ENCODE data around the gene TRAPPC3L. TPM values are rescaled to one million over a fixed set of nuclear protein-coding genes. Genes with fewer than 3 reads are reported as not detected.

The TRAPPC3L gene
- polyA plus RNA-seq, 4 donors, result 0.12 to 0.13 TPM; not detected in 2

DNA sequence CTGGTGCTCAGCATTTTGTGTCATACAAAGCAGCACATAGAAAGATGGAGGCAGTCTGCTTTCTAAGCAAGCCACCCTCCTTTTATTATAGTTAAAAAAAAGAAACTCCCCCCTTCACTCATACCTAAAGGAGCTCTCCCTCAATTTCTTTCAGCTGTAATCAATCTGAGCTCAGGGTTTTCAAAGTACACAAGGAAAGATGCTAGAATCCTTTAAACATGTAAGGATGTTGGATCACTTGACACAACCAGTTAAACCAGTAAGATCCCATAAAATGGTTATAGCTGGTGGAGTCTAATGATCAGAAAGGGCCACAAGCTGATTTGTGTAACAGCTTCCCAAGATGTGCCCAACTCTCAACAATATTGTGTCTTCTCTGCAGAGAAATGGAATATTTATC, 8.0 kb upstream of the TRAPPC3L start, which contains the start of gene CALHM4:
Gene CALHM4 (plus strand): TSS at position 301 of the 400 bp plus-strand sequence. CDS start 43 bp downstream, at position 344.
- no peak within 1 kb of the TSS for H3K27ac ChIP-seq (ENCODE audit: low read depth in 1 of 3, low read length in 2 of 3)

DNA sequence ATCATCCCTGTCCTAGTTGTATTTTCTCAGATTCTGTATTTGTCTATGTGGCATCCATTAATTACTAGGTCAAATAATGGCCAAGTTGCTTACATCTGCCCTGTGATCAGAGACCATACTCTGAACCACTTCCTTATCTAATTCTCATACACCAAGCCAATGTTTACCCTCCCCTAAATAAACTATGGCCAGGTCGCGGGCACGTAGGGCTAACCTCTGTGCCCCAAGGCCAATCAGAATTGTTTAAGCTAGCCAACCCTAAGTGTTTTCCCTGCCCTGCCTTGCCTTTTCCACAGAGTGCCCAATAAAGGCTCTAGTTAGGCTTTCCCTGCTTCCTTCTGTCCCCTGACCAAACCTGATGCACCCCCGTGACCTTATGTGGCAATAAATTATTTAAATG, 5.3 kb upstream of the TRAPPC3L start:
- H3K27me3 ChIP-seq (ENCODE audit: control insufficient read depth in 3 of 3, insufficient read depth in 3 of 3, low read length in 3 of 3), result peaks cover 0 to 3% (median 0%) of the 10 kb centered on the region in 3 donors
- 26 to 35% (median 33%) methylated on average over 4 of the region's 4 CpGs for WGBS, 3 donors
- no peak for DNase-seq
- H3K27ac ChIP-seq (ENCODE audit: low read depth in 1 of 3, low read length in 2 of 3), result no peak overlapping the region
- no peaks in the 10 kb centered on the region for H3K36me3 ChIP-seq (ENCODE audit: control insufficient read depth in 3 of 3, insufficient read depth in 2 of 3, low read depth in 1 of 3, low read length in 3 of 3)
- no peak overlapping the region for H3K4me3 ChIP-seq (ENCODE audit: low read depth in 1 of 3, low read length in 3 of 3)
- no peaks in the 10 kb centered on the region for H3K9me3 ChIP-seq (ENCODE audit: control insufficient read depth in 2 of 2, insufficient read depth in 1 of 2, low read depth in 1 of 2, low read length in 1 of 2)
- no peaks in the 10 kb centered on the region for H3K4me1 ChIP-seq (ENCODE audit: control insufficient read depth in 3 of 3, insufficient read depth in 2 of 3, low read depth in 1 of 3, low read length in 2 of 3)
- no peak for FAIRE-seq

More for the DNA sequence above, 8.0 kb upstream of the TRAPPC3L start, which contains the start of gene CALHM4:
- DNase-seq (no peak), FAIRE-seq (no peak)
- Histone ChIP-seq H3K4me3 (ENCODE audit: low read depth in 1 of 3, low read length in 3 of 3) (no peak within 1 kb of the TSS), H3K27me3 (ENCODE audit: control insufficient read depth in 3 of 3, insufficient read depth in 3 of 3, low read length in 3 of 3) (peaks cover 0 to 3% (median 0%) of the 10 kb centered on the region in 3 donors), H3K36me3 (ENCODE audit: control insufficient read depth in 3 of 3, insufficient read depth in 2 of 3, low read depth in 1 of 3, low read length in 3 of 3) (no peaks in the 10 kb centered on the region), H3K9me3 (ENCODE audit: control insufficient read depth in 2 of 2, insufficient read depth in 1 of 2, low read depth in 1 of 2, low read length in 1 of 2) (no peaks in the 10 kb centered on the region), H3K4me1 (ENCODE audit: control insufficient read depth in 3 of 3, insufficient read depth in 2 of 3, low read depth in 1 of 3, low read length in 2 of 3) (no peaks in the 10 kb centered on the region)

DNA sequence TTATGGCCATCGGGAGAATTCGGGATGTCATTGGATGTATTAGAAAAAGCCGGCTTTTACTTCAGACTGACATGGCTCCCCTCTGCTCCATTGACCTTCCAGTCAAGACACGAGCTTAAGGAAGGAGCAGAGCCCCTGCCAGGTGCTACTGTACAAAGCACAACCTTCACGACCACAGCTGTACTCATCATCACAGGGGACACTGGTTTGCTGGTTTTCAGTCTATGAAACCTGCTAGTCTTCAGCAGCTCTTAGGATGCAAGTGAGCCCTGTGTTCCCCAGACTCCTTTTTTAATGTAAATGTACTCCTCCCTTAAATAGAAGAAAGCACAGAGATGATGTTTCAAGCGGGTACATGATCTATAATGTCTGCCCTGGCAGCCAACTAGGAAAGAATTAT, 1.9 kb upstream of the TRAPPC3L start:
- Histone ChIP-seq H3K36me3 (ENCODE audit: control insufficient read depth in 3 of 3, insufficient read depth in 2 of 3, low read depth in 1 of 3, low read length in 3 of 3) (no peaks in the 10 kb centered on the region), H3K27ac (ENCODE audit: low read depth in 1 of 3, low read length in 2 of 3) (no peak overlapping the region), H3K9me3 (ENCODE audit: control insufficient read depth in 2 of 2, insufficient read depth in 1 of 2, low read depth in 1 of 2, low read length in 1 of 2) (no peaks in the 10 kb centered on the region), H3K4me3 (ENCODE audit: low read depth in 1 of 3, low read length in 3 of 3) (no peak overlapping the region), H3K4me1 (ENCODE audit: control insufficient read depth in 3 of 3, insufficient read depth in 2 of 3, low read depth in 1 of 3, low read length in 2 of 3) (no peaks in the 10 kb centered on the region), H3K27me3 (ENCODE audit: control insufficient read depth in 3 of 3, insufficient read depth in 3 of 3, low read length in 3 of 3) (no peaks in the 10 kb centered on the region)
- FAIRE-seq (no peak), DNase-seq (no peak)
- WGBS, 3 donors, result 88 to 91% (median 89%) methylated on average over 6 of the region's 6 CpGs

DNA sequence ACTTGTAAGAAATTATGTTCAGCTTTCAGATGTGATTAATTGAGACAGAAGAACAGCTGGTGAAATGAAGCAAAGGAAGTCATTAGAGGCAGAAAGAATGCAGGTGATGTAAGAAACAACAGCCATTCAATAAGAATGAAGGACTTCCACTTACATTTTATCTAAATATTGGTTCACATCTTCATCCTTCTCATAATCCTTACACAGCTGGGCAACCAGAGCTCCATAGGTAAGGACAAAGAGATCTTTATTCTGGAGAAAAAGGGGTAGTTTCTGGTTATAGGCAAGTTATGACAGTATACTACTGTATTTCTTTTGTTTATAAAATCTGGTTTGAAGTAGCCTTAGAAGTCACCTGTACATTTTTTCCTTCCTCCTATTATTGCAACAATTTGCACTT, 2.3 kb downstream of the TRAPPC3L start:
- Histone ChIP-seq H3K36me3 (ENCODE audit: control insufficient read depth in 3 of 3, insufficient read depth in 2 of 3, low read depth in 1 of 3, low read length in 3 of 3) (no peaks in the 10 kb centered on the region), H3K9me3 (ENCODE audit: control insufficient read depth in 2 of 2, insufficient read depth in 1 of 2, low read depth in 1 of 2, low read length in 1 of 2) (no peaks in the 10 kb centered on the region), H3K4me3 (ENCODE audit: low read depth in 1 of 3, low read length in 3 of 3) (no peak overlapping the region), H3K4me1 (ENCODE audit: control insufficient read depth in 3 of 3, insufficient read depth in 2 of 3, low read depth in 1 of 3, low read length in 2 of 3) (no peaks in the 10 kb centered on the region), H3K27me3 (ENCODE audit: control insufficient read depth in 3 of 3, insufficient read depth in 3 of 3, low read length in 3 of 3) (peaks cover 0 to 3% (median 0%) of the 10 kb centered on the region in 3 donors), H3K27ac (ENCODE audit: low read depth in 1 of 3, low read length in 2 of 3) (no peak overlapping the region)
- no peak for DNase-seq
- FAIRE-seq, result no peak

DNA sequence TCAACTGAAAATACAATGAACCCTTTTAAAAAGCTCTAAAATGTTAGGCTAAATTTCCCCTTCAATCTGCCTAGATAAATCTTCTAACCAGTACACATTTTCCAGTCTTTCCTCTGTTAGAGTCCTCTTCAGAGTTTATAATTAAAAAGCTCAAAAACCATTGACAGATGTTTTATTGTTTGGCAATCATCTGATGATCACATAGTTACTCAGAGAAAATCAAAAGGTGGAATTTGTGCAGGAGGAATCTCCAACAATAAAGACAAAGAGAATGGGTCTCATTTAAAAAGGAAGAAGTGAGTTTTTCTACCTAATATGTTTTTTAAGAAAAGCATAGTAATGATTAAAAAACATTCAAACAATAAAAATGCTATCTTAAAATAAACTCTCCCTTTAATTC, 3.1 kb downstream of the TRAPPC3L start:
- no peaks in the 10 kb centered on the region for H3K9me3 ChIP-seq (ENCODE audit: control insufficient read depth in 2 of 2, insufficient read depth in 1 of 2, low read depth in 1 of 2, low read length in 1 of 2)

DNA sequence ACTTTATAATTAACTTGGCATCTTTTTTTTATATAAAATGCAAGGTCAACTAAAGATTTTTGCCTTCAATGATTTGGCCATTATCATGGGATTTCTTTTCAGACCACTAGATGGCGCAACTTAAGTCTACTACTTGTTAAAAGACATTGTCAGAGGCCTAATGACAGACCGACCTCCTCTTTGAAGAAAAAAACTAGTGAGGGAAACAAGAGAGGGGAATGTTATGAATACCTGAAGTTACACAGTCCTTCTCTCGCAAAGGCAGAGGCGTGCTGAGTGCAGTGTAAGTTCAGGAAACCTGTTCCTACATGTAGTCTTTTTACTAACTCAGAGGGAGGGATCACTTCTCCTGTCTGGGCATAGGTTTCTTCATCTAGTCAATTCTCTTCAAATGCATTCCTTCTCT, 9.3 kb downstream of the TRAPPC3L start:
- Histone ChIP-seq H3K36me3 (ENCODE audit: control insufficient read depth in 3 of 3, insufficient read depth in 2 of 3, low read depth in 1 of 3, low read length in 3 of 3) (no peaks in the 10 kb centered on the region), H3K4me3 (ENCODE audit: low read depth in 1 of 3, low read length in 3 of 3) (no peak overlapping the region), H3K27me3 (ENCODE audit: control insufficient read depth in 3 of 3, insufficient read depth in 3 of 3, low read length in 3 of 3) (peaks cover 0 to 3% (median 0%) of the 10 kb centered on the region in 3 donors), H3K27ac (ENCODE audit: low read depth in 1 of 3, low read length in 2 of 3) (no peak overlapping the region), H3K9me3 (ENCODE audit: control insufficient read depth in 2 of 2, insufficient read depth in 1 of 2, low read depth in 1 of 2, low read length in 1 of 2) (no peaks in the 10 kb centered on the region), H3K4me1 (ENCODE audit: control insufficient read depth in 3 of 3, insufficient read depth in 2 of 3, low read depth in 1 of 3, low read length in 2 of 3) (no peaks in the 10 kb centered on the region)
- FAIRE-seq (peak; percentile 23), DNase-seq (peak; percentile 65 to 70)
- 10 to 16% (median 13%) methylated on average over 4 of the region's 4 CpGs for WGBS, 3 donors

More for the DNA sequence above, 3.1 kb downstream of the TRAPPC3L start:
- no peaks in the 10 kb centered on the region for H3K4me1 ChIP-seq (ENCODE audit: control insufficient read depth in 3 of 3, insufficient read depth in 2 of 3, low read depth in 1 of 3, low read length in 2 of 3)
- H3K27ac ChIP-seq (ENCODE audit: low read depth in 1 of 3, low read length in 2 of 3), result no peak overlapping the region
- peaks cover 0 to 3% (median 0%) of the 10 kb centered on the region in 3 donors for H3K27me3 ChIP-seq (ENCODE audit: control insufficient read depth in 3 of 3, insufficient read depth in 3 of 3, low read length in 3 of 3)
- H3K4me3 ChIP-seq (ENCODE audit: low read depth in 1 of 3, low read length in 3 of 3), result no peak overlapping the region
- no peak for DNase-seq
- no peak for FAIRE-seq
- H3K36me3 ChIP-seq (ENCODE audit: control insufficient read depth in 3 of 3, insufficient read depth in 2 of 3, low read depth in 1 of 3, low read length in 3 of 3), result no peaks in the 10 kb centered on the region

DNA sequence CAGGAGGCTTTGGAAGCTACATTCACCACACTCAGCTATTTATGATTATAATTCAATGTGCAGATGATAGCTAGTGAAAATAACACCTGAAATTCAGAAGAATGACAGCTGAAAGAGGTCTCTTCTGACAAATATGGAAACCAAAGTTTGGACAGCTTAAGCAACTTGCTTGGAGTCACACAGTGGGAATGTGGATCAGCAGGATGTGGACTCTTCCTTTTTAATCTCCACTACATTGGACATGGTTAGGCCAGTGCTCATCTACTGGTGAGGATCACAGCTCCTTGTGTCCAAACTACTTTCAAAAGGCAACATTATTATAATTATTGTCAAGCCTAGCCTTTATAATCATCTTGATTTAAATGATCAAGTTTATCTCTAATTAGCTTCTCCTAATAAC, 10.4 kb downstream of the TRAPPC3L start:
- H3K4me1 ChIP-seq (ENCODE audit: control insufficient read depth in 3 of 3, insufficient read depth in 2 of 3, low read depth in 1 of 3, low read length in 2 of 3), result no peaks in the 10 kb centered on the region
- no peak for FAIRE-seq
- H3K9me3 ChIP-seq (ENCODE audit: control insufficient read depth in 2 of 2, insufficient read depth in 1 of 2, low read depth in 1 of 2, low read length in 1 of 2), result no peaks in the 10 kb centered on the region
- H3K27ac ChIP-seq (ENCODE audit: low read depth in 1 of 3, low read length in 2 of 3), result no peak overlapping the region
- DNase-seq, result no peak
- no peak overlapping the region for H3K4me3 ChIP-seq (ENCODE audit: low read depth in 1 of 3, low read length in 3 of 3)
- H3K36me3 ChIP-seq (ENCODE audit: control insufficient read depth in 3 of 3, insufficient read depth in 2 of 3, low read depth in 1 of 3, low read length in 3 of 3), result no peaks in the 10 kb centered on the region
- H3K27me3 ChIP-seq (ENCODE audit: control insufficient read depth in 3 of 3, insufficient read depth in 3 of 3, low read length in 3 of 3), result no peaks in the 10 kb centered on the region

DNA sequence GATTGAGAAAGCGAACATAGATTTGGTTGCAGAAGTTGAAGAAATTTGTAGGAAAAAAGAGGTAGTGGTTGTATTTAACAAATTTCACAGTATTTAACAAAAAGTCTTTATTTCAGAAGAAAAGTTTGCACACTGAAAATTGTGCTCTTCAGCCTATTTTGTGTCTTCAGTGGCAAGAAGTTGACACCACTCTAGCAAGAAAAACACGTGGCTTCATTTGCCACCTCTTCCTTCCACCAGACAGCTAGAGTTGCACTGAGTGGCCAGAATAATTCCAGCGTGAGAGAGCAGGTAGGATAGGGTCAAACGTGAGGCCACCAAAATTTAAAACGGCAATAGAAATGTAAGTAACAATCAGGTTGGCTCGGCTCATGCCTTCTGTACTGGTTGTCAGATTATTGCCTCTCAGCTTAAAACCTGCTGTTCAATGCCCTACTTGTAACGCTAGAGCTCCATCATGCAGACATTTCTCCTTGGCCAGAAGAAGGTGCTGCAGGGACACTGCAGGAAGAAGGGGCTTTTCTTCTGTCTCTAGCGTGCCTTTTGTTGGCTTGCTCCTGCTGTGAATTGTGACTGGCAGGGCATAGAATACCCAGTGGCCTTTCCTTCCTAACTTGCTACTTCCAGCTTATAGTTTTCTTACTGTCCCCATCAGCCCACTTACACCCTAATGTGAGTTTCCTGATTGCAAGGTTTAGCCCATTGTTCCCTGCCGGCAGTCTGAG, 12.1 kb downstream of the TRAPPC3L start:
- no peak for FAIRE-seq
- Histone ChIP-seq H3K4me3 (ENCODE audit: low read depth in 1 of 3, low read length in 3 of 3) (no peak overlapping the region), H3K36me3 (ENCODE audit: control insufficient read depth in 3 of 3, insufficient read depth in 2 of 3, low read depth in 1 of 3, low read length in 3 of 3) (no peaks in the 10 kb centered on the region), H3K4me1 (ENCODE audit: control insufficient read depth in 3 of 3, insufficient read depth in 2 of 3, low read depth in 1 of 3, low read length in 2 of 3) (no peaks in the 10 kb centered on the region), H3K27ac (ENCODE audit: low read depth in 1 of 3, low read length in 2 of 3) (no peak overlapping the region), H3K9me3 (ENCODE audit: control insufficient read depth in 2 of 2, insufficient read depth in 1 of 2, low read depth in 1 of 2, low read length in 1 of 2) (no peaks in the 10 kb centered on the region), H3K27me3 (ENCODE audit: control insufficient read depth in 3 of 3, insufficient read depth in 3 of 3, low read length in 3 of 3) (no peaks in the 10 kb centered on the region)
- 74 to 77% (median 76%) methylated on average over 9 of the region's 9 CpGs for WGBS, 3 donors
- DNase-seq, result no peak
